Stimulated activated CD4-positive, alpha-beta T cell treated with anti-CD3 and anti-CD28 coated beads, Interleukin-12 subunit alpha, Interleukin-12 subunit beta, amount 100 ng/mL, for 4 hours (primary cell): ENCODE results near the gene FHL3.
A peak's percentile ranks its signal among the peaks of the same experiment; 100 is the strongest.
"Not testable (repeated sequence)": the region's sequence is repeated elsewhere in the genome, so short reads cannot be mapped to it uniquely, and the experiment has no call there.

Source experiments
- DNase-seq: peaks from one replicate; pipeline ENCODE4 v3.0.0-alpha.2; 2020

Gene FHL3

GRCh38 chr1:38034871-38035270 lies 29.6 kb upstream of the FHL3 start:
- no peak for DNase-seq

GRCh38 chr1:38032992-38033391 lies 27.7 kb upstream of the FHL3 start:
- DNase-seq, result not testable (repeated sequence)

GRCh38 chr1:38031513-38031866 lies 26.2 kb upstream of the FHL3 start:
- no peak for DNase-seq

- DNase-seq, result no peak
These were observed 25.5 kb upstream of the FHL3 start for GRCh38 chr1:38030596-38031512.

- DNase-seq, result peak; percentile 74
These were observed 24.6 kb upstream of the FHL3 start for GRCh38 chr1:38029685-38030511.

GRCh38 chr1:38029081-38029681 lies 23.9 kb upstream of the FHL3 start:
- no peak for DNase-seq

GRCh38 chr1:38028671-38029070 lies 23.4 kb upstream of the FHL3 start:
- no peak for DNase-seq

GRCh38 chr1:38028105-38028591 lies 22.8 kb upstream of the FHL3 start:
- peak; percentile 66 for DNase-seq

- DNase-seq, result no peak
These were observed 22.1 kb upstream of the FHL3 start for GRCh38 chr1:38027201-38028104.

- DNase-seq, result peak; percentile 55
These were observed 21.4 kb upstream of the FHL3 start for GRCh38 chr1:38026592-38027200.

- no peak for DNase-seq
These were observed 20.4 kb upstream of the FHL3 start for GRCh38 chr1:38025664-38026063.

- no peak for DNase-seq
These were observed 19.9 kb upstream of the FHL3 start for GRCh38 chr1:38025233-38025632.

- no peak for DNase-seq
These were observed 17.5 kb upstream of the FHL3 start for GRCh38 chr1:38022810-38023209.

- no peak for DNase-seq
These were observed 16.7 kb upstream of the FHL3 start for GRCh38 chr1:38021969-38022368.

- no peak for DNase-seq
These were observed 15.1 kb upstream of the FHL3 start for GRCh38 chr1:38020396-38020795.

- DNase-seq, result no peak
These were observed 13.6 kb upstream of the FHL3 start for GRCh38 chr1:38018864-38019343.

GRCh38 chr1:38015978-38016725 lies 10.8 kb upstream of the FHL3 start:
- no peak for DNase-seq

GRCh38 chr1:38014724-38015424 lies 9.6 kb upstream of the FHL3 start:
- no peak for DNase-seq

- DNase-seq, result no peak
These were observed 8.9 kb upstream of the FHL3 start for GRCh38 chr1:38014171-38014570.

GRCh38 chr1:38013227-38013622 lies 7.9 kb upstream of the FHL3 start:
- no peak for DNase-seq
